Central memory CD8-positive, alpha-beta T cell (primary cell): Measurements from ENCODE around the gene FAM217A.
"Not testable (repeated sequence)": the region's sequence is repeated elsewhere in the genome, so short reads cannot be mapped to it uniquely, and the experiment has no call there.

ENCODE experiments used
- ATAC-seq: fragments of 150-1000 bp; cut with Tn5 transposase; replicated peaks from 2 replicates; pipeline ENCODE4 v1.10.0; 2022; ENCODE audit warnings: mild to moderate bottlenecking, moderate FRiP score, moderate number of reproducible peaks; ENCODE audit not compliant: poor library complexity, severe bottlenecking; ENCODE audit errors: extremely low read depth
- DNase-seq, 2 donors: peaks; one replicate each; pipeline ENCODE4 v3.0.0; 2021; ENCODE audit warnings: low spot score in 2 of 2
- H3K27ac Mint-ChIP-seq: one replicate; pipeline ENCODE4 v1.8.0; 2022; ENCODE audit warnings: low read depth, mild to moderate bottlenecking, moderate library complexity, mixed read lengths
- H3K27me3 Mint-ChIP-seq: one replicate; pipeline ENCODE4 v1.8.0; 2022; ENCODE audit warnings: mixed read lengths
- H3K36me3 Mint-ChIP-seq: one replicate; pipeline ENCODE4 v1.8.0; 2022; ENCODE audit warnings: mild to moderate bottlenecking, moderate library complexity, mixed read lengths; ENCODE audit not compliant: insufficient read depth
- H3K4me1 Mint-ChIP-seq: one replicate; pipeline ENCODE4 v1.8.0; 2022; ENCODE audit warnings: mixed read lengths
- H3K4me3 Mint-ChIP-seq: one replicate; pipeline ENCODE4 v1.8.0; 2022; ENCODE audit warnings: mild to moderate bottlenecking, moderate library complexity, mixed read lengths
- H3K9me3 Mint-ChIP-seq: one replicate; pipeline ENCODE4 v1.8.0; 2022; ENCODE audit warnings: mixed read lengths

Gene FAM217A, protein sequence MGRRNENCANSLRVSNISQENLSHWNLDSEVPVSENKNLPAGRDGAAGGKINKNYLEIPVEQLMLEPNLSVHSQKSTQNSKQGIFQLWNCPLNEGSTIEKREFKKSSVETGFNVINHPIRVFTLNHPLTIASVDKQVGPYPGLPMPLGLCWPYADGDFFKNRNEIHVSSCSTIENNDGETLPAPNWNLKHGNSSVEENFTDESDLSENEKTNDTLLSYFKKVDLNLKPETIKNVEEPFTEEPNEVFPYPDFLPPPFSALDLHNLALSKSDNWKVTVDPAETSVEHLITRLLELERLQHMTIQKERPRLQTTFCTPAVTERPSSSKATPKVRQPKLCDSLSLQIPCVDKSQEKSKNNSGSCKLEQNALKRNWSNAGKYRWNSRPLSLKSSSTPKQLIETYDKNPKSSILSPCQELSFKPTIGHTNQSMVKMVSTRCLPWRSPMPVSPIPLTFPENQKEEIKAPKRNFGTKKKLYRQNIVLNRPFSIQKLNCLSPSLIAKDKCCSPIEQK

DNA sequence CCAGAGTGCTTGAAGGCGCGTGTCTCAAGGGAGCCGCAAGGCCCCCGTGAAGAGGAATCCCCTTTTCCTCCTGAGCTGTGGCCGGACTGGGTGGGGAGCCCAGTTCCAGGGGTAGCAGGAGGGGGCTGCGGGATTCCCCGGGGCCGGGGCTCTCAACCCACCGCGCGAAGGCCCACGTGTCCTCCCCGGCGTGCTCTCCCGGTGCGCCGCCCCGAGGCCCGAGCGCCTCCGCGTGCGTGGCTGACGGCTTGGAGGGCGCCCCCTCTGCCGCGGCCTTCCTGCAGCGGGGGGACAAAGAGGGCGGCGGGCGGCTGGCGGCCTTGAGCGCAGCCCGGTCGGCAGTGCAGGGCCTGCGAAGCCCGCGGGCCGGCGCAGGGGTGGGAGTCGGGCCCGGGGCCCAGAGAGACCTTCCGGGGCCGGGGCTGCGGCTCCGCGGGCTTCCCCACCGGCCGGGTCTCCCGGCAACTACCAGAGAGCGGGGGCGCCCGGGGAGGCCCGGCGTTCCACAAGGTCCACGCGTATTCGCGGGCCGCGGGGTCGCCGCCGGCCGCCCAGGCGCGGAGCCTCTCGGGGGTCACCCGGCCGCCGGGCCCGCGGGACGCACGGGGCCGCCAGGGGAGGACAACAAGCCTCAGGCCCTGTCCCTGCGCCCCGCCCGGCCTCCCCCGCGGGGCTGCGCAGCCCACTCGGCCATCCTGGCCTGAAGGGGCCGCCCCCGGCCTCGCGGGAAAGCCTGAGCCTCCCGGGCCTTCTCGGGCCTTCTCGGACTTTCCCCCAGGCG is at the start of gene FAM217A:
Gene FAM217A, minus strand, starts transcription at position 447 of the 781 bp plus-strand sequence. CDS start 1,723 bp downstream, outside the sequence.
- ATAC-seq: no peak
- no peak within 1 kb of the TSS for H3K27ac Mint-ChIP-seq
- no peak within 1 kb of the TSS for H3K4me3 Mint-ChIP-seq
- H3K4me1 Mint-ChIP-seq: no peaks in the 10 kb centered on the region
- H3K27me3 Mint-ChIP-seq: peaks cover 26% of the 10 kb centered on the region
- no peaks in the 10 kb centered on the region for H3K9me3 Mint-ChIP-seq
- H3K36me3 Mint-ChIP-seq: no peaks in the 10 kb centered on the region
- no peak for DNase-seq

DNA sequence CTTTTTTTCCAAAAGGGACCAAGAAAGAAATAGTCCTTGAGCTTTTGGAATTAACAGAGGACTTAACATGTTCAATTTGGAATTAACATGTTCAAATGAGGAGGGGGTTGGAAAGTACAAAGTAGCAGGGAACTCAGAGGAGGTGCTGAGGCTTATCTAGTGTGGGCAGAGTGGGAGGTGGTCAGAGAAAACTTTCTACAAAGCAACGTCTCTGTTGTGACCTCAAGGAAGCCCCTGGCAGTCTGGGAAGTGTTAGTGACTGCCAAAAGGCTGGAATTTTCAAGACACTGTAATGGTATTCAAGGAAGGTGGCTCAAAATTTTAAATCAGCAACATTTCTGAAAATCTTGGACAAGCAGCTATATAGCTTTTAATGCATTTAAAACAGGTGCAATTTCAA is 49.1 kb upstream of the FAM217A start:
- Mint-ChIP-seq H3K9me3 (no peaks in the 10 kb centered on the region), H3K27me3 (no peaks in the 10 kb centered on the region), H3K4me3 (no peak overlapping the region), H3K36me3 (peaks cover 52% of the 10 kb centered on the region), H3K4me1 (peaks cover 11% of the 10 kb centered on the region), H3K27ac (no peak overlapping the region)
- DNase-seq: no peak
- no peak for ATAC-seq

DNA sequence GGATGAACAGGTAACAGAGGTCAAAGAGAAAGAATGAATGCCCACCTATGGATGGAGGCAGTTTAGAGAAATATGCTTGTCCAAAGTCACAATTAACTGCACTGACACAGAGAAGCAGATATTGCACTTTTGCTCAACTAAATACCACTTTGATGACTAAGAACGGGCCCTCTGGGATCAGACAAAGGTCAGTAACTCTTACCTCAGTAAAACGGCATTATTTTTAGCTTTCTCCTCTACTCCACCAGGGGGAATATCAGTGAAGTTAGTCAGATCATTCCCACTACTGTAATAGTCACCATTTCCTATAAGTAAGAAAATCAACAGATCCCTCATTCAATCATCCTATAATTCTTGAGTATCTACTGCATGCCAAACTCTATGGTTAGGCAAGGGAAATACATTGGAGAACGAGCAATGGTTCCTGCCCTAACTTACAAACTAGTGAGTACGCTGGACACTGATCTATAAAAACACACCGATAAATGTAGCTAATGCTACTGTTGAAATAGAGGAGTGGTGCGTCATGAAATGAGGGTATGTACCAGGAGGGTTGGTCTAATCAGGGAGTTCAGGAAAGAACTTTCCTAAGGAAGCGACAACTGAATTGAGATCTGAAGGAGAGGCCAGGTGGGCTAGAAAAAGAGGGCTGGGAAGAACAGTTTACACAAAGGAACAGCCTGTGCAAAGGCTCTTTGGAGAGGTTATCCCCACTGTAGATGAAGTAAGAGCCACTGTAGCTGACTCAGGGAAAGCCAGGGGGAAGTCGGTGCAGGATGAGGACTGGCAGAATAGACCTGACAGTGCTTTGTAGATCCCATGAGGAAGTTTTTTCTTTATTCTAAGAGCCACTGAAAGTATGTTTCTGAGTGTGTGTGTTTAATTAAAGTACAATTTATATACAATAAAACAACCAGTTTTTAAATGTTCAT is 47.3 kb upstream of the FAM217A start:
- Mint-ChIP-seq H3K36me3 (peaks cover 60% of the 10 kb centered on the region), H3K4me3 (no peak overlapping the region), H3K27ac (no peak overlapping the region), H3K9me3 (no peaks in the 10 kb centered on the region), H3K4me1 (no peaks in the 10 kb centered on the region), H3K27me3 (no peaks in the 10 kb centered on the region)
- ATAC-seq (no peak), DNase-seq (no peak)

DNA sequence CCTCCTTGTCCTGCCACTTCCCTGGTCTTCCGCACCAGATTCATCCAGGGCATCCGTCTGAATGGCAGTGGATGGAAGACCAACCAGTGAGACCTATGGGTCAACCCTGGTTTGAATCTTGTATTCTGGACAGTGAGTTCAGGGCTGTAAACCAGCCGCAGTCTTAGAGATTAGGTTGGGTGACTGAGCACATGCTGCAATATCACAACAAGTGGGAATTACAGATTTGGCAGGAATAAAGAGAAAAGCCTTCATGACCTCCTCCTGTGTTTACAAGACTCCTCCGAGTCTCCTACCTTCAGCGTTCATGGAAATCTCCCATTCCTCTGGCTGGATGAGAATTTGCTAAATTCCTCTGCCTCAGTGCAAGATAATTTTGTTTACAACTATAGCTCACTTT is 46.6 kb upstream of the FAM217A start:
- no peak overlapping the region for H3K4me3 Mint-ChIP-seq
- DNase-seq (no peak), ATAC-seq (no peak)
- H3K9me3 Mint-ChIP-seq: no peaks in the 10 kb centered on the region
- no peaks in the 10 kb centered on the region for H3K4me1 Mint-ChIP-seq
- peaks cover 58% of the 10 kb centered on the region for H3K36me3 Mint-ChIP-seq
- H3K27me3 Mint-ChIP-seq: no peaks in the 10 kb centered on the region
- H3K27ac Mint-ChIP-seq: no peak overlapping the region

DNA sequence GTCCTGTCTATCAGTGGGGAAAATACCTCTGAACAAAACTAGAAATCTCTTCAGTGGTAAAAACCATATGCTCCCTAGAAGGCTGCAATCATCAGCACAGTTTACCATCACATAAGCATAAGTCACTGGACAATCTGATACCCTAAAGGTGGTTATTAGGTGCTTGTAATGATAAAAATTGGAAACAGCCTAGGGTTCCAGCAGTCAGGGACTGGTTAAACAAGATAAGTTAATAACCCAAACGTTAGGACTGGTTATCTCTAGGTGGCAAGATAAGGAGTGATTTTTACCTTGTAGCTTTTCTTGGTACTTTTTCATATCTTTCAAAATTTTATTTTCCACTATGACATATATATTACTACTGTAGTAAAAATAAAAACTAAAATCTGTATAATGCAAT is 45.4 kb upstream of the FAM217A start:
- DNase-seq (no peak), ATAC-seq (no peak)
- Mint-ChIP-seq H3K4me3 (no peak overlapping the region), H3K4me1 (no peaks in the 10 kb centered on the region), H3K36me3 (peaks cover 57% of the 10 kb centered on the region), H3K9me3 (no peaks in the 10 kb centered on the region), H3K27me3 (no peaks in the 10 kb centered on the region), H3K27ac (no peak overlapping the region)

DNA sequence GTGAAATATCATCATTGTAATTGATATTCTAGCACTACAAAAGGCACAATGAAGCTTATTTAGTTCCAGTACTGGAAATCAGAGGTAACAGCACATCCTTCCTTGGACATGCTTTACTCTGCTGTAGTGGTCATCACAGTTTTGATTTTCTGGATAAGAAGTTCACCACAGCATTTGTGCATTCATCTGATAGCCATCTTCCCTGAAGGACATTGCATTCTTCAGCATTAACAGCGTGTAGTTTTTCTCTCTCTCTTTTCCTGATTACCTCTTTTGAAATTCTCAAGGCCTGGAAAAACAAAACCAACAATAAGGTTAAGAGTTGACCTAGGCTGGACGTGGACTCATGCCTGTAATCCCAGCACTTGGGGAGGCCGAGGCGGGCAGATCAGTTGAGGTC is 36.8 kb upstream of the FAM217A start:
- no peak overlapping the region for H3K27ac Mint-ChIP-seq

DNA sequence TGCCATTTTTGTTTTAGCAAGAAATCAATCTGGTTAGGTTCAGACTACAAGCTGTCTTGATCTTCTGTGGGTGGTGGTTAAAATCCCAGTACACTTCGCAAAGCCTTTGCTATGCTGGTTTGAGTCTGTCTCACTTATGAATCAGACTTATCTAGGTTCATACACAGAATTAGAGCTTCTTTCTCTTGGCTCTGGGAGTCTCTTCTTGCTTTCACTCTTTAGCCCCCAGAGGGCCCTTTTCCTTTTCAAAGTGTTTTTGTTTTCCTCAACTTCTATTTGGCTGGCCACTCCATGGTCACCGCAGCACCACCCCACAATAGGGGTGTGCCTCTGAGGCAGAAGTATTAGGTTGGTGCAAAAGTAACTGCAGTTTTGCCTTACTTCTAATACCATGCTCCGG is 35.2 kb upstream of the FAM217A start:
- Mint-ChIP-seq H3K27ac (no peak overlapping the region), H3K9me3 (peaks cover 14% of the 10 kb centered on the region), H3K27me3 (peaks cover 23% of the 10 kb centered on the region), H3K4me3 (no peak overlapping the region), H3K36me3 (peaks cover 36% of the 10 kb centered on the region), H3K4me1 (no peaks in the 10 kb centered on the region)
- DNase-seq (no peak), ATAC-seq (no peak)

More for the DNA sequence above, 36.8 kb upstream of the FAM217A start:
- Mint-ChIP-seq H3K4me3 (no peak overlapping the region), H3K27me3 (peaks cover 23% of the 10 kb centered on the region), H3K9me3 (peaks cover 14% of the 10 kb centered on the region), H3K4me1 (no peaks in the 10 kb centered on the region), H3K36me3 (peaks cover 47% of the 10 kb centered on the region)
- ATAC-seq: no peak
- no peak for DNase-seq

DNA sequence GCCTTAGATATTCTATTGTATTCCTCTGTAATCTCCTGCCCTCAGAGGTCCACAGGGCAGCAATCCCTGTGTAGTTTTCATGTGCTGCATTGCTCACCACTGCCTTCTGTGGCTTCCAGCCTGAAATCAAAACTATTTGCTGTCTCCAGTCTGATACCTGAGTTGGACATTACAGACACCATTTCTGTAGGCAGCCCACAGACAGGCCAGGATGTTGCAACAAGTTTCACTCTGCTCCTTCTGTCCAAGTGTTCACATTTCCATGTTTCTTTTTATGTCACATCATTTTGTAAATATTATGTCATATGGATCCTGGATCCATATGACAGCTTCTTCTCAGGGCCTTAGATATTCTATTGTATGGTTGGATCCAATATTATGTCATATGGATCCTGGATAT is 34.7 kb upstream of the FAM217A start:
- Mint-ChIP-seq H3K4me1 (no peaks in the 10 kb centered on the region), H3K36me3 (peaks cover 31% of the 10 kb centered on the region), H3K9me3 (peaks cover 14% of the 10 kb centered on the region), H3K4me3 (no peak overlapping the region), H3K27me3 (peaks cover 23% of the 10 kb centered on the region), H3K27ac (no peak overlapping the region)
- ATAC-seq (no peak), DNase-seq (no peak)

DNA sequence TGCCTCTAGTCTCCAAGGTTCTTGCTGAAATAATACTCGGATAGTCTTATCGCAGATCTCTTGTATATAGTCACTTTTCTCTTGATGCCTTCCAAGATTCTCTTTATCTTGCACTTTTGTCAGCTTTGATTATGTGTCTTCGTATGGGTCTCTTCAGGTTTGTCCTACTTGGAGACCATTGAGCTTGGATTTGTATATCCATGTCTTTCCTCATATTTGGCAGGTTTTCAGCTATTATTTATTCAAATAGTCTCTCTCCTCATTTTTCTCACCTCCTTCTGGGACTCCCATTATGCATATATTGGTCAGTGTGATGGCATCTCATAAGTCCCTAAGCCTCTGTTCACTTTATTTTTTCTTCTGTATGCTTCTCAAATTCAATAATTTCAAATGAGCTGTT is 33.4 kb upstream of the FAM217A start:
- Mint-ChIP-seq H3K36me3 (peaks cover 23% of the 10 kb centered on the region), H3K4me1 (no peaks in the 10 kb centered on the region), H3K27me3 (peaks cover 23% of the 10 kb centered on the region), H3K27ac (no peak overlapping the region), H3K4me3 (no peak overlapping the region), H3K9me3 (peaks cover 14% of the 10 kb centered on the region)
- ATAC-seq (no peak), DNase-seq (no peak)

DNA sequence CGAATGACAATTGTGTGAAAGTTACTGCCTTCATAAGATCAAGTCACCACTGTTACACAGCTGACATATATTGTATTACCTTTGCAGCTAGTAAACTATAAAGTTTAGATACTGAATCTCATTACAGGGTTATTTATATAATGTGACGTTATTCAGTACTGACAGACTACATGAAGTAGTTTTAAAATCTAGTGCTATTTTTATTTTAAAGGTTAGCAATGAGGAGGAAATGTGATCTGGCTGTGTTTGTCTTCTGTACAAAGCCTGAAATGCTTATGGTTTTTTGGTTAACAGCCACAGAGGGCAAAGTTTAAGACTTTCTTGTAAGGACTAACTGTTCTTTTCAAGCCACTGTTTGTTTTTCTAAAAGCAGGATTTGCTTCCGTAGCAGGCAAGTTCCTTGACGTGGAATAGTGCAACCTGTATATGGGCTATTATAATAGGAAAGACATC is 30.5 kb upstream of the FAM217A start:
- ATAC-seq: not testable (repeated sequence)

DNA sequence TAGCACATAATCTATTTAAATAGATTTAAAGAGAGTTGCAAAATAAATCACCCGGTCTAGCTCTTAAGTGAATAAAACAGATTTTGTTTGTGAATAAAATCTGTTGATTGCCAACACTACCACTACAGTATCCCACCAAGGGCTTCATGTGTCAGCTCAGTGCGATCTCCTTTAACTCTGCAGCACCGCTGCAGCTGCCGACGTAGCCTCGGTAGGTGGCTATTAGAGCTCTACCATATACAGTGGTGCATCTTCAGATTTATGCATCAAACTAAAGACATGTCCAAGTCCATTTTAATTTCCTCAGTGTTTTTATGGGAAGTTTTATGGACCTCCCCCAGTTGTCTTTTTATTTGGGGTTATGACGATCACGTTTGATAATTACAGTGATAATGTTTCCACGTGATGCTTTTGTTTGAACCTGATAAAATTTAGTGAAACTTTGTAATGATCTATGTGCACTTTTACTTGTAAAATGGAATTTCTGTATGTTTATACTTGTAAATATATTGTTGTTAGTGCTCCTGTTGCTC is 29.7 kb upstream of the FAM217A start:
- H3K4me3 Mint-ChIP-seq: no peak overlapping the region
- H3K27ac Mint-ChIP-seq: no peak overlapping the region
- H3K9me3 Mint-ChIP-seq: peaks cover 11% of the 10 kb centered on the region
- no peaks in the 10 kb centered on the region for H3K36me3 Mint-ChIP-seq
- H3K27me3 Mint-ChIP-seq: peaks cover 17% of the 10 kb centered on the region
- no peaks in the 10 kb centered on the region for H3K4me1 Mint-ChIP-seq
- DNase-seq (no peak), ATAC-seq (no peak)

More for the DNA sequence above, 30.5 kb upstream of the FAM217A start:
- not testable (repeated sequence) for H3K36me3 Mint-ChIP-seq, H3K27ac Mint-ChIP-seq, DNase-seq, H3K4me3 Mint-ChIP-seq, H3K4me1 Mint-ChIP-seq
- Mint-ChIP-seq H3K9me3 (peaks cover 14% of the 10 kb centered on the region), H3K27me3 (peaks cover 23% of the 10 kb centered on the region)

DNA sequence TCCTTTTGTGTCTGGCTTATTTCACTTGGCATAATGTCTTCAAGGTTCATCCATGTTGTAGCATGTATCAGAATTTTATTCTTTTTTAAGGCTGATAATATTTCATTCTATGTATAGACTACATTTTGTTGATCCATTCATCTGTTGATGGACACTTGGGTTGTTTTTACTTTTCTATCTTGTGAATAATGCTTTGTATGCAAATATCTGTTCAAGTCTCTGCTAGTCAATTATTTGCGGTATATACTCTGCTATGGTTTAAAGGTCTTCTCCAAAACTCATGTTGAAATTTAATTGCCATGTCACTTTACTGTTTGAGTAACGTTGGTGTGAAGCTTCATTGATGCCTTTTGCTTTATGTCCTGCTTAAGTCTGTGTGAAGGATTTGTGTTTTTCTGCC is 28.9 kb upstream of the FAM217A start:
- ATAC-seq (no peak), DNase-seq (no peak)
- Mint-ChIP-seq H3K27me3 (peaks cover 11% of the 10 kb centered on the region), H3K9me3 (peaks cover 7% of the 10 kb centered on the region), H3K4me3 (no peak overlapping the region), H3K27ac (no peak overlapping the region), H3K4me1 (no peaks in the 10 kb centered on the region), H3K36me3 (no peaks in the 10 kb centered on the region)
